ENCODE data around the gene ZFAND6. TPM values are rescaled to one million over a fixed set of nuclear protein-coding genes. Genes with fewer than 3 reads are reported as not detected.
A peak's percentile ranks its signal among the peaks of the same experiment; 100 is the strongest.

ZFAND6 gene
- total RNA-seq, 4 donors from 2014 or later = 71.1 to 102 (median 82.5) TPM

DNA sequence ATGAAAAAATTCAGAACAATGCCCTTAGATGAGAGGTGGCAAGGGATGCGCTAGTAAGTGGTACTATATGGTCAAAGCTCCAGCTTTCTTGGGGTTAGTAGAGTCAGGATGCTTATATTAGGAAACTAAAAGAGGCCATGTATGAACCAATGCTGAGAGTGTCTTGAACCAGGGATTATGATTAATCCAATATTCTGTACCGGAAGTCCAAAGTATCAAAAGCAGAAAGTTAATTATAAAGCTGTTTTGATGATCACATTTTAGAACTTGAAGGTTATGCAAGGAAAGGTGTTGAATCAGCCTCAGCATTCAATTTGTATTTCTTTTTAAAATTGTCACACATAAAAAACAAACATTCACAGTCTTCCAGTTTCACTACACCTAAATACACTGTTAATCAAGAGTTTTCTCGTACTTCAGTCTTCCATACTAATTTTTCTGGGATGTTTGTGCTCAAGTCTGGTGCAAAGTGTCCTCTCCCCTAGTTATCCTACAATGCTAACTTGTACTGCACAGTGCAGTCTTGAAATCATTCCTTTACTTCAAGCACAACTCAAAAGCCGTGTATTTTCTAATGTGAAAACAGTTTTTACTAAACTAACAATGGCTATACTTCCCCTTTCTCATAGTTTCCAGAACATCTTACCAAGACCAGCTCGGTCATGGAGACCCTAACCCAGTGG lies 82.6 kb downstream of the ZFAND6 start:
- WGBS, 2 donors = 71 to 82% methylated on average over 4 to 5 of the region's 5 CpGs

DNA sequence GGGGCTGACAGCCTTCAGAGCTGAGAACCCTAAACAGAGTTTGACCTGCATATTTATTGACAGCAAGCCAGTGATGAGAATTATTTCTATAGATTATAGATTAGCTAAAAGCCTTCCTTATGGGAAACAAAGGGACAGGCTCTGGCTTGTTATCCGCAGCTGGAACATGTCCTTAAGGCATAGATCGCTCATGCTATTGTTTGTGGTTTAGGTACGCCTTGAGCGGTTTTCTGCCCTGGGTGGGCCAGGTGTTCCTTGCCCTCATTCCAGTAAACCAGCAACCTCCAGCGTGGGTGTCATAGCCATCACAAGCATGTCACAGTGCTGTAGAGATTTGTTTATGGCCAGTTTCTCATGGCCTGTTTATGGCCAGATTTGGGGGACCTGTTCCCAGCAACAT lies 83.2 kb downstream of the ZFAND6 start:
- H3K27ac ChIP-seq = no peak overlapping the region
- intact Hi-C loops (cut with DNase I) = no loop called here
- 22 to 61% methylated on average over 5 of the region's 5 CpGs for WGBS, 2 donors
- H3K4me1 ChIP-seq = peaks cover 0 to 5% (median 0%) of the 10 kb centered on the region in 3 donors
- H3K27me3 ChIP-seq = no peaks in the 10 kb centered on the region
- TF ChIP-seq, protein P1, sequence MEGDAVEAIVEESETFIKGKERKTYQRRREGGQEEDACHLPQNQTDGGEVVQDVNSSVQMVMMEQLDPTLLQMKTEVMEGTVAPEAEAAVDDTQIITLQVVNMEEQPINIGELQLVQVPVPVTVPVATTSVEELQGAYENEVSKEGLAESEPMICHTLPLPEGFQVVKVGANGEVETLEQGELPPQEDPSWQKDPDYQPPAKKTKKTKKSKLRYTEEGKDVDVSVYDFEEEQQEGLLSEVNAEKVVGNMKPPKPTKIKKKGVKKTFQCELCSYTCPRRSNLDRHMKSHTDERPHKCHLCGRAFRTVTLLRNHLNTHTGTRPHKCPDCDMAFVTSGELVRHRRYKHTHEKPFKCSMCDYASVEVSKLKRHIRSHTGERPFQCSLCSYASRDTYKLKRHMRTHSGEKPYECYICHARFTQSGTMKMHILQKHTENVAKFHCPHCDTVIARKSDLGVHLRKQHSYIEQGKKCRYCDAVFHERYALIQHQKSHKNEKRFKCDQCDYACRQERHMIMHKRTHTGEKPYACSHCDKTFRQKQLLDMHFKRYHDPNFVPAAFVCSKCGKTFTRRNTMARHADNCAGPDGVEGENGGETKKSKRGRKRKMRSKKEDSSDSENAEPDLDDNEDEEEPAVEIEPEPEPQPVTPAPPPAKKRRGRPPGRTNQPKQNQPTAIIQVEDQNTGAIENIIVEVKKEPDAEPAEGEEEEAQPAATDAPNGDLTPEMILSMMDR (IDR thresholded peaks at IDR 0.05) = no peak
- no peak for TF ChIP-seq POLR2A (IDR thresholded peaks at IDR 0.05)
- H3K9me3 ChIP-seq = no peaks in the 10 kb centered on the region
- H3K4me3 ChIP-seq = no peak overlapping the region
- H3K36me3 ChIP-seq = peaks cover 0 to 2% (median 0%) of the 10 kb centered on the region in 3 donors
- DNase-seq = no peak

More for the DNA sequence above, 82.6 kb downstream of the ZFAND6 start:
- no peaks in the 10 kb centered on the region for H3K27me3 ChIP-seq
- H3K4me3 ChIP-seq = no peak overlapping the region
- no peak overlapping the region for H3K27ac ChIP-seq
- no peak for TF ChIP-seq POLR2A (IDR thresholded peaks at IDR 0.05)
- TF ChIP-seq, protein P1 (IDR thresholded peaks at IDR 0.05) = no peak
- peaks cover 0 to 5% (median 0%) of the 10 kb centered on the region in 3 donors for H3K4me1 ChIP-seq
- DNase-seq = no peak
- intact Hi-C loops (cut with DNase I) = no loop called here
- peaks cover 0 to 8% (median 0%) of the 10 kb centered on the region in 3 donors for H3K36me3 ChIP-seq
- H3K9me3 ChIP-seq = no peaks in the 10 kb centered on the region

- no peaks in the 10 kb centered on the region for H3K9me3 ChIP-seq
- intact Hi-C loops (cut with DNase I) = no loop called here
Measured at GRCh38 chr15:80151148-80151547, 91.7 kb downstream of the ZFAND6 start.

GRCh38 chr15:80151576-80151975 lies 92.1 kb downstream of the ZFAND6 start:
- H3K4me1 ChIP-seq = peaks cover 8 to 29% (median 8%) of the 10 kb centered on the region in 3 donors
- H3K27ac ChIP-seq = peak overlapping the region in 2 of 4 donors; percentile 89 to 92
- TF ChIP-seq, protein P1 (IDR thresholded peaks at IDR 0.05) = no peak
- no peak for TF ChIP-seq POLR2A (IDR thresholded peaks at IDR 0.05)
- no peak overlapping the region for H3K4me3 ChIP-seq
- no peak for DNase-seq
- no peaks in the 10 kb centered on the region for H3K36me3 ChIP-seq
- no peaks in the 10 kb centered on the region for H3K27me3 ChIP-seq
- no peaks in the 10 kb centered on the region for H3K9me3 ChIP-seq
- intact Hi-C loops (cut with DNase I) = no loop called here
- WGBS, 2 donors = 64 to 69% methylated on average over 3 of the region's 3 CpGs

More at GRCh38 chr15:80151148-80151547, 91.7 kb downstream of the ZFAND6 start:
- WGBS, 2 donors = 82 to 85% methylated on average over 5 of the region's 6 CpGs
- Histone ChIP-seq H3K36me3 (no peaks in the 10 kb centered on the region), H3K27ac (no peak overlapping the region), H3K4me1 (peaks cover 8 to 29% (median 8%) of the 10 kb centered on the region in 3 donors), H3K4me3 (no peak overlapping the region), H3K27me3 (no peaks in the 10 kb centered on the region)
- no peak for TF ChIP-seq POLR2A (IDR thresholded peaks at IDR 0.05)
- TF ChIP-seq, protein P1 (IDR thresholded peaks at IDR 0.05) = no peak
- DNase-seq = no peak

- no peak for TF ChIP-seq POLR2A (IDR thresholded peaks at IDR 0.05)
- TF ChIP-seq, protein P1 (IDR thresholded peaks at IDR 0.05) = no peak
- Histone ChIP-seq H3K27me3 (no peaks in the 10 kb centered on the region), H3K4me1 (peaks cover 8 to 29% (median 8%) of the 10 kb centered on the region in 3 donors), H3K9me3 (no peaks in the 10 kb centered on the region), H3K36me3 (peaks cover 0 to under 1% (median 0%) of the 10 kb centered on the region in 3 donors), H3K4me3 (peak overlapping the region; percentile 45 to 88 (median 80)), H3K27ac (peak overlapping the region; percentile 64 to 94 (median 90))
- WGBS, 2 donors = 0% methylated on average over 4 to 7 of the region's 41 CpGs
- peak; percentile 82 for DNase-seq
- intact Hi-C loops (cut with DNase I) = no loop called here
Measured at GRCh38 chr15:80152180-80152895, 92.9 kb downstream of the ZFAND6 start.

Data from esophagus squamous epithelium (tissue), 5 donors.